Ishikawa (cell line): ENCODE results near the gene NAPA.
A peak's percentile ranks its signal among the peaks of the same experiment; 100 is the strongest.

ENCODE experiments used
- CEBPB ChIP-seq: IDR thresholded peaks from 2 replicates; pipeline ENCODE4 v1.6.1; 2012
- CREB1 ChIP-seq: IDR thresholded peaks from 2 replicates; pipeline ENCODE4 v1.6.1; 2012; ENCODE audit warnings: low read depth
- EGR1 ChIP-seq: IDR thresholded peaks from 2 replicates; pipeline ENCODE4 v1.6.1; 2012
- EP300 ChIP-seq: IDR thresholded peaks from 2 replicates; pipeline ENCODE4 v1.6.1; 2012; ENCODE audit warnings: borderline replicate concordance
- FOXM1 ChIP-seq: IDR thresholded peaks from 2 replicates; pipeline ENCODE4 v1.6.1; 2012; ENCODE audit warnings: low read depth, borderline replicate concordance
- NFIC ChIP-seq: IDR thresholded peaks from 2 replicates; pipeline ENCODE4 v1.6.1; 2012
- RAD21 ChIP-seq: IDR thresholded peaks from 2 replicates; pipeline ENCODE4 v1.6.1; 2012; ENCODE audit warnings: low read depth
- TAF1 ChIP-seq: IDR thresholded peaks from 2 replicates; pipeline ENCODE4 v1.6.1; 2012; ENCODE audit warnings: low read depth, mild to moderate bottlenecking
- TCF12 ChIP-seq: IDR thresholded peaks from 2 replicates; pipeline ENCODE4 v1.6.1; 2012; ENCODE audit warnings: low read depth
- TEAD4 ChIP-seq: IDR thresholded peaks from 2 replicates; pipeline ENCODE4 v1.6.1; 2012
- YY1 ChIP-seq: IDR thresholded peaks from 2 replicates; pipeline ENCODE4 v1.6.1; 2012; ENCODE audit warnings: low read depth
- ZBTB7A ChIP-seq: IDR thresholded peaks from 2 replicates; pipeline ENCODE4 v1.6.1; 2012; ENCODE audit warnings: low read depth
- TF ChIP-seq, protein P1 (sequence below): IDR thresholded peaks from 2 replicates; pipeline ENCODE4 v1.6.1; 2012
- TF ChIP-seq, protein P2 (sequence below): IDR thresholded peaks from 2 replicates; pipeline ENCODE4 v1.6.1; 2012; ENCODE audit warnings: low read depth, mild to moderate bottlenecking
- TF ChIP-seq, protein P3 (sequence below): IDR thresholded peaks from 2 replicates; pipeline ENCODE4 v1.6.1; 2012

NAPA gene

DNA sequence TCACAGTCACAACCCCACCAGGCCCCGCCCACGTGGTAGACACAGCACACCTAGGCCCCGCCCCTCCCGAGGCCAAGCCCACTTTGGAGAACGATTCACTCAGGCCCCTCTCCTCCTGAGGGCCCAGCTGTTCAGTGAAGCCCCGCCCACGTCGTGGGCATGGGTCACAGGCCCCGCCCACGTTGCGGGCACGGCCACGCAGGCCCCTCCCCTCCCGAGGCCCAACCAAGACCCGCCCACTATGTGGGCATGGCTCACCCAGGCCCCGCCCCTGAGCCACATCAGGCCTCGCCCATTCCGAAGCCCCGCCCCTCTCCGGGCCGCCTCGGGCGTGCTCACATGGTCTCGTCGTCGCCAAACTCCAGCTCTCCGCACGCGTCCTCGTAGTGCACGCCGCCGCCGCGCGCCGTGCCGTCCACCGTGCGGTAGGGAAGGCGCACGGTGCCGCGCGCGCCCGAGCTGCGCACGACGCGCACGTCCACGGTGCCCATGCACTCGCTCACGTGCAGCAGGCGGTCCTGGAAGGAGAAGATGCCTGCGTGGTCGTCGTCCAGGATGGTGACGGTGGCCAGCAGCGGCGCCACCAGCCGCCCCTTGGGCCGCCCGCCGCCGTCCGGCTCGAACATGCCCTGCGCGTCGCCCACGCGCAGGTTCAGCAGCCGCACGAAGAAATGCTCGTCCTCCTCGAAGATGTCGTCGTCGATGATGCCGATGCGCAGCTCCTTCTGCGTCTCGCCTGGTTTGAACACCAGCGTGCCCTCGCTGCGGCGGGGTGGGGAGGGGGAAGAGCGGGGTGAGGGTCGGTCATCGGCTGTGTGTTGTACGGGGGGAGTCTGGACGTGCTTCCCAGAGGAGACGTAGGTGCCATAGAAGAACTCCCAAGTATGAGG lies 67.1 kb downstream of the NAPA start:
- TF ChIP-seq, protein P1, sequence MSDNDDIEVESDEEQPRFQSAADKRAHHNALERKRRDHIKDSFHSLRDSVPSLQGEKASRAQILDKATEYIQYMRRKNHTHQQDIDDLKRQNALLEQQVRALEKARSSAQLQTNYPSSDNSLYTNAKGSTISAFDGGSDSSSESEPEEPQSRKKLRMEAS = peak; percentile 99
- TF ChIP-seq NFIC (no peak), FOXM1 (no peak), ZBTB7A (no peak), RAD21 (no peak), TEAD4 (no peak), CREB1 (no peak), CEBPB (no peak), EGR1 (0 out of 2 replicates have a peak, but pooled peaks have one; percentile 9), TCF12 (no peak; the same call in 1 of the 2 replicates), TAF1 (no peak), YY1 (no peak), EP300 (no peak)
- TF ChIP-seq, protein P2, sequence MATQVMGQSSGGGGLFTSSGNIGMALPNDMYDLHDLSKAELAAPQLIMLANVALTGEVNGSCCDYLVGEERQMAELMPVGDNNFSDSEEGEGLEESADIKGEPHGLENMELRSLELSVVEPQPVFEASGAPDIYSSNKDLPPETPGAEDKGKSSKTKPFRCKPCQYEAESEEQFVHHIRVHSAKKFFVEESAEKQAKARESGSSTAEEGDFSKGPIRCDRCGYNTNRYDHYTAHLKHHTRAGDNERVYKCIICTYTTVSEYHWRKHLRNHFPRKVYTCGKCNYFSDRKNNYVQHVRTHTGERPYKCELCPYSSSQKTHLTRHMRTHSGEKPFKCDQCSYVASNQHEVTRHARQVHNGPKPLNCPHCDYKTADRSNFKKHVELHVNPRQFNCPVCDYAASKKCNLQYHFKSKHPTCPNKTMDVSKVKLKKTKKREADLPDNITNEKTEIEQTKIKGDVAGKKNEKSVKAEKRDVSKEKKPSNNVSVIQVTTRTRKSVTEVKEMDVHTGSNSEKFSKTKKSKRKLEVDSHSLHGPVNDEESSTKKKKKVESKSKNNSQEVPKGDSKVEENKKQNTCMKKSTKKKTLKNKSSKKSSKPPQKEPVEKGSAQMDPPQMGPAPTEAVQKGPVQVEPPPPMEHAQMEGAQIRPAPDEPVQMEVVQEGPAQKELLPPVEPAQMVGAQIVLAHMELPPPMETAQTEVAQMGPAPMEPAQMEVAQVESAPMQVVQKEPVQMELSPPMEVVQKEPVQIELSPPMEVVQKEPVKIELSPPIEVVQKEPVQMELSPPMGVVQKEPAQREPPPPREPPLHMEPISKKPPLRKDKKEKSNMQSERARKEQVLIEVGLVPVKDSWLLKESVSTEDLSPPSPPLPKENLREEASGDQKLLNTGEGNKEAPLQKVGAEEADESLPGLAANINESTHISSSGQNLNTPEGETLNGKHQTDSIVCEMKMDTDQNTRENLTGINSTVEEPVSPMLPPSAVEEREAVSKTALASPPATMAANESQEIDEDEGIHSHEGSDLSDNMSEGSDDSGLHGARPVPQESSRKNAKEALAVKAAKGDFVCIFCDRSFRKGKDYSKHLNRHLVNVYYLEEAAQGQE = no peak
- TF ChIP-seq, protein P3, sequence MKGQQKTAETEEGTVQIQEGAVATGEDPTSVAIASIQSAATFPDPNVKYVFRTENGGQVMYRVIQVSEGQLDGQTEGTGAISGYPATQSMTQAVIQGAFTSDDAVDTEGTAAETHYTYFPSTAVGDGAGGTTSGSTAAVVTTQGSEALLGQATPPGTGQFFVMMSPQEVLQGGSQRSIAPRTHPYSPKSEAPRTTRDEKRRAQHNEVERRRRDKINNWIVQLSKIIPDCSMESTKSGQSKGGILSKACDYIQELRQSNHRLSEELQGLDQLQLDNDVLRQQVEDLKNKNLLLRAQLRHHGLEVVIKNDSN = peak; percentile 78

DNA sequence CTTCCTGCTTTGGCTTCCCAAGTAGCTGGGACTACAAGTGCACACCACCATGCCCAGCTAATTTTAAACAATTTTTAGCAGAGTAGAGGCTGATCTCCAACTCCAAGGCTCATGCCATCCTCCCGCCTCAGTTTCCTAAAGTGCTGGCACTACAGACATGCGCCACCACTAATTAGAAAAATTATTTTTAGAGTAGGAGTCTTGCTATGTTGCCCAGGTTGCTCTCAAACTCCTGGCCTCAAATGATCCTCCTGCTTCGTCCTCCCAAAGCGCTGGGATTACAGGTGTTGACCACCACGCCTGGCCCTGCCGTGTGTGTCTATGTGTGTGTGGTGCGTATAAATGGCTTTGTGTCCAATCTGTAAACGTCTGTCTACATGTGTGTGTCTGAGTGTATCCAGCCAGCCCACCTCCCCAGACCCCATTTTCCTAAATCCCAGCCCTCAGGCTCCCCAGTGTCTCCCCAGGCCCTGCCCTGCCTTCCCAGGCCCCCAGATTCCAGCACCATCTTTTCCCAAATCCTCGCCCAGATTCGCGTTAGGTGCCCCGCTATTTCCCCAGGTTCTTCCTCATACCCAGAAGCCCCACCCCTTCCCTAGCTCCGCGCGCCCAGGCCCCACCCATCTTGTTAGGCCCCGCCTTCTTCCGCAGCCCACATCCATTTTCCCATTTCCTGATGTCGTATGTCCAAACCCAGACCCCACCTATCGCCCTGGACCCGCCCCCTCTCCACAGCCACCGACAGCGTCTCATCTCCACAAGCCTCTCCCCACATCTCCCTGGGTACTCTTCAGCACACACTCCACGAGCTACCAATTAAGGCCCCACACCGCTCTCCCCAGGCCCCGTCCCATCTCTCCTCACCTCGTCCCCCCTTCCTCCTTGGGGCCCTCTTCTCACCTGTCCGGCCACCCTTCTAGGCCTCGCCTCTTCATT lies 68.1 kb downstream of the NAPA start:
- TF ChIP-seq, protein P2 = no peak
- TF ChIP-seq CREB1 (no peak), EP300 (no peak), ZBTB7A (no peak), TCF12 (no peak), TEAD4 (no peak), EGR1 (no peak), FOXM1 (no peak)
- TF ChIP-seq, protein P1 = no peak

DNA sequence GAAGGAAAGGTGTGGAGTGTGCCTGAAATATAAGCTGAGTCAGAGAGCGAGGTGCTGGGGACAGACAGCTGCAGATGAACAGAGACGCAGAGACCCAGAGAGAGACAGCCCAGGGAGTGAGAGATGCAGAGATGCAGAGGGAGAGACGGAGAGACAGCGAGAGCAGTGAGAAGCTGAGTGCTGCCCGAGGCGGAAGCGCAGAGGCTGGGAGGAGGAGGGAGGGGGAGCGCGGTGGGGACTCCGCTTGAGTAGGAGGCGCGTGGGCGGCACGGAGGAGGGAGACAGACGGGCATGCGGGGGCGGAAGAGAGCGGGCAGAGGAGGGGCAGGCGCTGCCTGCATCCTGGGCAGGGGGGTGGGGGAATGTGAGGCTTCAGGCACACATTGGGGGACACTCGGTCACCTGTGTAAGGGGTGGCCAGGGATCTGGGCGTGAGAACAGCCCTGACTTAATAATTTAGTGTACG lies 68.9 kb downstream of the NAPA start:
- TF ChIP-seq EGR1 = peak; percentile 99
- TF ChIP-seq, protein P2 = peak; percentile 6; the same call in 1 of the 2 replicates
- TF ChIP-seq CEBPB = no peak

DNA sequence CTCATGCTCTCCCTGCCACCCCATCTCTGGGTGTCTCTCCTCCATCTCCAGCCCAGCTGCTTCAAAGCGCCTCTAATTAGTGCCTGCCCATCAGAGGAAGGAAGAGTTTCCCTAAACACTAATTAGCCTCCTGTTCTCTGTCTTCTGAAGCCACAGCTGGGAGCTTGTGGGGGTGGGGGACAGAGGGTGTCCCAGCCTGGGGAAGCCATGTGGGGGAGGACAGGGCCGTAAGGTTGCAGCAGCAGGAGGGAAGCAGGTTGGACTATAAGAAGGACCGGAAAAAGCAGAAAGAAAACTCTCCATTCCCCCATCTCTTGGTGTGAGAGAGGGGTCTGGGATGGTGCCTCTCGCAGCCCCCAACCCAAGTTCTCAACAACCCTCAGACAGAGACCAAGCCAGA lies 69.3 kb downstream of the NAPA start:
- TF ChIP-seq, protein P2 = 0 out of 2 replicates have a peak, but pooled peaks have one; percentile 4
- no peak for TF ChIP-seq YY1
- no peak for TF ChIP-seq CREB1
